ENCODE measurements around the gene CCNJ.

Gene CCNJ

DNA sequence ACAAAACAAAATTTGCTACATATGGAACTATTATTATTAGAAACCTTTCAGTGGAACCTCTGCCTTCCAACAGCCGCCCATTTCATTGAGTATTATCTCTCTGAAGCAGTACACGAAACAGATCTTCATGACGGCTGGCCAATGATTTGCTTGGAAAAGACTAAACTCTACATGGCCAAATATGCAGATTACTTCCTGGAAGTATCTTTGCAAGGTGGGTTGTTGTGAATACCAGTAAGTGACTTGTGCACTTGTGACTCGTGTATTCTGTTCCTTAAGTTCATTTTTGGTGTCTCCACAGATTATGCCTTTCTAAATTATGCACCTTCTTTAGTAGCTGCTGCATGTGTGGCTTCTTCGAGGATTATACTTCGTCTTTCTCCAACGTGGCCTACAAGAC, 13.4 kb downstream of the CCNJ start:
- in situ Hi-C loops (cut with MboI; ENCODE audit: low sequenced_read_pairs) = no loop called here

DNA sequence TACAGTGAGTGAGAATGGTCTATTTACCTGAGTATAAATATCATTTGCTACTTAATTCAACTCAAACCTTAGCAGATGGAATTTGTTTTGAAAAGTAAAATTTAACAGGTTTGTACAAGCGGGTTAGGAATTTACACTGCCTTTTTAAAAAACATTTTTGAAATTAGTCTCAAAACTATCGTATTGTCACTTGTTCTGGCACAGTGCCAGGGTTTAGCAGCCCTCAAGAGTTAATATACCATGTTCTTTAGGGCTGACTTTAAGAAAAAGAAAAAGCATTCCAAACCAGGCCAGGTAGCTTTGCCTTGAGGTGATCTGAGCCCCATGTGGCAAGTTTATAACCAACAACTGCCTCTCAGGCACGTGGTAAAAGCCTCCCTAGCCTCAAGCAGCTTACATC, 17.8 kb downstream of the CCNJ start:
- in situ Hi-C loops (cut with MboI; ENCODE audit: low sequenced_read_pairs) = no loop called here

DNA sequence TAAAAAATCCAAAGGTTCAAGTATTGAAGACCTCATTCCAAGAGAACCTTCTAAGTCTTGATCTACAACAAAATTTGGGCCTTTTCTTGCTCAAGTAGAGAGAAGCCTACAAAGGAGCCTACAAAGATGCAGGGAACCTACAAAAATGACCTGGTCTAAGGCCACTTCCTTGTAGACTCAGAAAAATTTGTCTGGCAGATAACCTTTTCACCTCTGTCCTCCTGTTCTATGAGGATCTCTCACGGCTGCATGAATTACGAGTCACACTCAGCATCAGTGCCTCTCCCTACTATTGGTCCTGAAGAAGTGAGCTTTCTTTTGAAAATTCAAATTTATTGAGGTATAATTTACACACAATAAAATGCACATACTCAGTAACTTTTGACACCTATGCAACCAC, 29.3 kb downstream of the CCNJ start:
- in situ Hi-C loops (cut with MboI; ENCODE audit: low sequenced_read_pairs) = no loop called here

DNA sequence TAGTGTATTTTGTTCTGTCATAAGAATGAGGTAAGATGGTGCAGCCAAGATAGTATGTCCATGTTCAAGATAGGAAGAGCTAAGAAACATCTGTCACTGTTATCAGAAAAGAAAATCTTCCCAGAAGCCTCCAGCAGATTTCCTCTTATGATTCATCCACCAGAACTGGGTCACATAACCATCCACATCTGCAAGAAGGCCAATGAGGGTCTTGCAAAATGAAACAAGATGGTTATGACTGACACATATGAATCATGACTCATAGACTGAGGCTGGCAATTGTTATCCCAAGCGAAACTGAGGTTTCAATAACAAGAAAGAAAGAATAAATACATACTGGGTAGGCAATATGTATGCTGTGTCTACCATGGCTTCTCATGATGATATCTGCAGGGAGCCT, 30.3 kb downstream of the CCNJ start:
- in situ Hi-C loops (cut with MboI; ENCODE audit: low sequenced_read_pairs) = no loop called here

DNA sequence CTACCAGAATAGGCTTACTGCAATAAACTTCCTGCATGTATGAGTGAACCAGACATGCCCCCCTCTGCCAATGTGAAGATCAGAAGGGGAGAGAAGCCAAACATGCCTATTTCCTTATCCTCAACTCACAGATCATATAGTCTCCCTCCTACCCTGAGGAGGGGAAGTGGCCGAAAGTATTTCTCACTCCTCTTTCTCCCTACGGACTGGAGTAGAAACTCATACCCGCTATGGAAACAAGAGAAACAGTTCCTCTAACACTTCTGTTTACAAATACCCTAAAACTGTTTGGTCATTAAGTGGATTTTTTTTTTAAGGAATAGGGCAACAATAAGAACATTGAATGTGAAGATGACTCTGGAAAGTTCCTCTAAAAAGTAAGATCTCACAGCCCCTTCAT, 31.4 kb downstream of the CCNJ start:
- in situ Hi-C loops (cut with MboI; ENCODE audit: low sequenced_read_pairs) = no loop called here

DNA sequence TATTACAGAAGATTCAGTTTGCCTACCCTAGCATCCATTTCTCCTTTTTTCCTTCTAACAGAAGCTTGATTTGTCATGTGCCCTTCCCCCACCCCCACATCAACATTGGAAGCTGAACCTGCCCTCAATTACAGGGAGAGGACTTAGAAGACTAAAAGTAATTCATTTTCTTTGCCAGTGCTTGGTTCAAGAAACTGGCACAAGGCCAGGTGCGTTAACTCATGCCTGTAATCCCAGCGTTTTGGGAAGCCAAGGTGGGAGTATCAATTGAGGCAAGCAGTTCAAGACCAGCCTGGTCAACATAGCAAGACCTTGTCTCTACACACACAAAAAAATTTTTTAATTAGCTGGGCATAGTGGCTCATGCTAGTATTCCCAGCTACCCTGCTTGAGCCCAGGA, 32.6 kb downstream of the CCNJ start:
- in situ Hi-C loops (cut with MboI; ENCODE audit: low sequenced_read_pairs) = no loop called here

DNA sequence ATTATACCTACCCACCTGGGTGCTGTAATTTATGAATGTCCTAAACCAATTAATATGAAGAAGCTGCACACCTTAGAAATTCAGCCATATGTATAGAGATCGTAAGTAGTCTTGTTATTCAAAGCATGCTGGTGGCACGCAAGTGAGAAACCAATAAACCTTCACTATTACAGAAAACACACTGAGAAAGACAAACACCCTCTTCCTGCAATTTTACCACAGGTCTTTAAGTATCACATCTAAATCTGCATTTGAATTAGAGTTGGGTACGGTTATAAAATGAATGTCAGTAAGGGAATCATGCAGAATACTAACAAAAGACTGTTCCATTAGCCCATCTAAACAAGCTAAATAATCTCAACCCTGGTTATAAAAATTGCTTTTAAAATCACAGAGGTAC, 33.8 kb downstream of the CCNJ start:
- in situ Hi-C loops (cut with MboI; ENCODE audit: low sequenced_read_pairs) = no loop called here

DNA sequence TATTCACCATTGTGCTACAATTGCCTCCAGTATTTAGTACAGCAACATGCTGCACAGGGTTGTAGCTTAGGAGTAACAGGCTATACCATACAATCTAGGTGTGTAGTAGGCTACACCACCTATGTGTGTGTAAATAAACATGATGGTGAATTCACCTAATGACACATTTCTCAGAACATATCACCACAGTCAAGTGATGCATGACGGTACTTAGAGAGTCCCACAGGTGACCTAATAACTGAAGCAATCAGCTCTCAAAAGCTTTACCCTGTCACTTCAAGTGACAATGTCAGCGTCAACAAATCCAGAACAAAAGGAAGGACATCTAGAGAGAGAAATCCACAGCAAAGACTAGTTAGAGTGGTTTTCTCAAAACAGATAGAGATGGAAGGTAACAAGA, 38.8 kb downstream of the CCNJ start:
- in situ Hi-C loops (cut with MboI; ENCODE audit: low sequenced_read_pairs) = no loop called here

DNA sequence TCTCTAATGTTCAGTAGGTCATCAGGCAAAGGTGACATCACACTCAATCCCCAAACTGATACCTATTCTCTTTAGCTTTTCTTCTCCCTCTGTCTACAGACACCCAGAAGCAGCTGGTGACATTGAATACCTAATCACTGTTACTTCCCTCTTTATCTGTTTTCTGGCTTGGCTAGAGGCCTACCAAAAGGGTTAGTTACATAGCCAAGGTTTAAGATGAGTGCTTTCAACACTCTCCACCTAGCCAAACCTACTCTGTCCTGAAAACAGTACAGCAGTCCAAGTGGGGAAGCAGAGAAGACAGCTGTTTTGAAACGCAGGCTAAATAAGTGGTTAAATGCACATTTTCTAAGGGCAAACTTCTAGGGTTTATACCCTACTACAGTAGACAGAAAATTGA, 39.4 kb downstream of the CCNJ start:
- in situ Hi-C loops (cut with MboI; ENCODE audit: low sequenced_read_pairs) = no loop called here

DNA sequence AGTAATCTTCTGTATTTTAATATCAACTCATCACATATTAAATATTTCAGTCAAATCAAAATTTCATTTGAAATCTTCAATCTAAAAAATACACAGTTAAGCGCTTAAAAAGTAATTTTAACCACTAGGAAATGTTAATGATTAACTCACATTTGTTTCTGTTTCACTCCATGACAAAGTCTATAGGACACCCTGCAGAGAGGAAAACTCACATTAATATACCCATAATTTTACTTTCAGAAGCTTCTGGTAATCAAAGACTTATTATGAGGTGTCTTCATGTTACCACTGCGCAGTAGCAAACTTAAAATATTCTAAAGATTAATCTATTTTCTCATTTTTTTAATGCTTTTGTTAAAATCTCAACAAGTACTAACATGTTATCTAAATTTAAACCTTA, 45.7 kb downstream of the CCNJ start:
- in situ Hi-C loops (cut with MboI; ENCODE audit: low sequenced_read_pairs) = no loop called here

DNA sequence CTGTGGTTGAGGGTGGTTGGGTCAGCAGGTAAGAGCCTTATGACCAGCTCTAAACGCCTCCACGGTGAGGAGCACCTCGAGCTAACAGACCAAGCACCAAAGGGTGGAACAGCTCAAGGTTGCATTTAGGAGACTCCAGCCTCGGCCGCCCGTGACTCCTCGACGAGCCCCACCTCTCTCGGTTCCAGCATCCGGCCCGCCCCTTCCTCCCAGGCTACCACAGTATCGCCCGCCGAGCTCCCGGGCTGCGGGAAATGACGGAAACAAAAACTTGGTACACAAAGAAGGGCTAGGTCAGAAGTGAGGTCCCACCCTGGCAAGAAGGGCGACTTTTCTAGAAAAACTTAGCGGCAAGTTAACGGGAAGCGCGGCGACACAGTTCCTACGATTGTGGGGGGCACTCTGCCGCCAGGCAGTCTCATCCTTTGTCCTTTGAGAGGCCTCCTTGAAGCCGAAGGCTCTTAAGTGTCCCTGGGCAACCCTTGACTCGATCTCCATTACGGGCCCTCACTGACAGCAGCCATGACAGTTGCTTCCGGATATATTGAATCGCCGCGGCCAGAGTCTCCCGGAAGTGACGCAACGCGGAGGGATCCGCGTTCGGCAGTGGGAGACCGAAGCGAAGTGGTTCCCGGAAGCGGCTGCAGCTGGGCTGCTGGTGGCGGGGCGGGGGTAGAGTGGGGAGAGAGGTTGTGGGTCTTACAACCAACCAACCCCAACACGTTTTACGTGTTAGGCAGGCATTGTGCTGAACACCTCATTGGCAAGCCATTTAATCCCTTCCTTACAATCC, 46.5 kb downstream of the CCNJ start:
- in situ Hi-C loops (cut with MboI; ENCODE audit: low sequenced_read_pairs) = no loop called here

DNA sequence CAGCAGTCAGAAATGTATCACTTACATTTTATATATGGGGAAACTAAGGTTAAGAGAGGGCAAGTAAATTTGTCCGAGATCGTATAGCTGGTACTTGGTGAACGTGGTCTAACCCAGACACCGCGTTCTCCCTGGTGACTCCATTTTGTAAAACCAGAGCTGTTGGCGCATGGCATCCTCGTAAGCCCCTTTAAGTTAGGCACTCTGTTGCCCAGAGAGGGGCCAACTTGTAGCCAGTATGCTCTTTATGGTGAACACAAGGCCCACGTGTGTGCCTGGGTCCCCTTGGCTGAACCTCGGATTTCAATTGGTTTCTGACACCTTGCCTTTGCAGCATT, 47.0 kb downstream of the CCNJ start:
- in situ Hi-C loops (cut with MboI; ENCODE audit: low sequenced_read_pairs) = no loop called here

DNA sequence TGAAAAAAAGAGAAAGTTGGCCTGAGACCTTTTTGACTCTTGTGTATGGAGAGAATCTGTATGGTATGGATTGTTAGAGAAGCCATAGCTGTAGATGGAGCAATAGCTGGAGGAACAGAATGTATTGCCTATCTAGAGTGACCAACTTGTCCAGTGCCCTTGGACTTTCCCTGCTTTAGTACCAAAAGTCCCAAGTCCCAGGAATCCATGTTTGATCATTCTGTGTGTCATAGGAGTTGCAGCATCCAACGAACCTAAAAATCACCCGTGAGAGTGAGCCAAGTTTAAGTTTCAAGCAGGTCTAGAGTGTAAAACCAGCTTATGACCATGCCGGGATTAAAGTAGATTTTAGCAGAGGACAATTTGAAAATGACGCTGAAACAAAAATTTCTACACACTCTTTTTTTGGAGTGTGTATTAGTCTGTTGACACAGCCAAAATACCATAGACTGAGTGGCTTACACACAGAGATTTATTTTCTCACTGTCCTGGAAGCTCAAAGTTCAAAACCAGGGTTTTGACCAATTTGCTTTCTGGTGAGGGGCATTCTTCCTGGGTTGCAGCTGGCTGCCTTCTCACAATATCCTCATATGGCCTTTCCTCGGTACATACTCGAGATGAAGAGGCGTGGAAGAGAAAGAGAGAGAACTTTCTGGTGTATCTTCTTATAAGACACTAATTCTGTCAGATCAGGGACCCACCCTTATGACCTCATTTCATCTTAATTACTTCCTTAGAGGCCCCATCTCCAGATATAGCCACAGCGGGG, 49.8 kb downstream of the CCNJ start:
- in situ Hi-C loops (cut with MboI; ENCODE audit: low sequenced_read_pairs) = no loop called here

DNA sequence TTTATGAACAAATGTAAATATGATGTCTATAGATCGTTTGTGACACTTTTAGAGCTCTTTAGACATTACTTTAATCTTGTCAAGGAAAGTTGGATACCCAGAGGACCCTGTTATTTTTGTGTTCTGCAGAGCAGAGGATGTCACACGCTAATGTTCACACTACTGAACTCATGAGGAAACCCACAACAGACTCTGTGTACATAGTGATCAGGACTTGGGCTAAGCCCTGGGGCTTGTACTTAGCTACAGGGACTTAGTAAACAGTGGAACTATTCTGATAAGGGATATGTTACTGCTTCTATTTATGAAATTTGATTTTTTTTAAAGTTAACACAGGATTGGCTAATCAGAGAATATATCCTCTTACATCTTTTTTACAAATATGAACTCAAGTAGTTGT, 50.6 kb downstream of the CCNJ start:
- in situ Hi-C loops (cut with MboI; ENCODE audit: low sequenced_read_pairs) = no loop called here

DNA sequence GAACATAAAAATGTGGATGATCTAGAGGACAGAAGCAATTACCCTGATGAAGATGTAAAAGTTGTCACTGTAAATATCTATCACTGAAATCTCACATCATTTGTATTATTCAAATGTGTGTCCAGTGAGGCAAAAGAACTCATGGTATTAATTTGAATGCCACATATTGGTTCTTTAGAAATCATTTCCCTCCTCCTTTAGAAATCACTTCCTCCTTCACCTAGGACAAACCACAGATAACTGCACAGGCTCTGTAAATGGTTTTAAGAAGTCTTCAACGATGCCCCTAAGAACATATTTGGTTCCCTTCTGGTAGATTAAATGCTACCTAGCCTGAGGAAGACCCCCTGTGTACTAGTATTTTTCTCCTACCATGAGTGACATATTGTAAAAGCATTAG, 53.6 kb downstream of the CCNJ start:
- in situ Hi-C loops (cut with MboI; ENCODE audit: low sequenced_read_pairs) = no loop called here

DNA sequence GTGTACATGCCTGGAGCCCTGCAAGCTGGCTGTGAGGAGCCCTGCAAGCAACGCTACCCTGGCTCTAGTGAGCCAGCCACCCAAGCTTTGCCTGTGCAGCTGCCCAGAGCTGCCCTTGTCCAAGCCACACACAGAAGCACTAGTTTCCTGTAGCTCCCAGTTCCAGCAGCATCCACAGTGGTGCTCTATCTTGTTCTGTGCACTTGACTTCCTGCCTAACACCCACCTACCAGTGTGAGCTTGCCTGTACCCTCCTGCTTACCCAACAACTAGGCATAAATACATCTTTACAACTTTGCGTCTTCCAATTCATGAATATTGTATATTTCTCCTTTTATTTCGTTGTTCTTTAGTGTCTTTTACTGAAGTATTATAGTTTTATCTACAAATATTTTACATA, 54.5 kb downstream of the CCNJ start:
- in situ Hi-C loops (cut with MboI; ENCODE audit: low sequenced_read_pairs) = no loop called here

DNA sequence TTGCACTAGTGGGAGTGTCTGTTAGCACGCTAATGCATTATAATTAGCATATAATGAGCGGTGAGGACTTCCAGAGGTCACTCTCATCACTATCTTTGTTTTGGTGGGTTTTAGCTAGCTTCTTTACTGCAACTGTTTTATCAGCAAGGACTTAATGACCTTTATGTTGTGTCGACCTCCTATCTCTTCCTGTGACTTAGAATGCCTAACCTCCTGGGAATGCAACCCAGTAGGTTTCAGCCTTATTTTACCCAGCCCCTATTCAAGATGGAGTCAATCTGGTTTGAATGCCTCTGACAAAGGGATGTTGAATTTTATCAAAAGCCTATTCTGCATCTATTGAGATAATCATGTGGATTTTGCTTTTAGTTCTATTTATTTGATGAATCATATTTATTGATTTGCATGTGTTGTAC, 64.2 kb downstream of the CCNJ start:
- in situ Hi-C loops (cut with MboI; ENCODE audit: low sequenced_read_pairs) = no loop called here

All from hTERT RPE-1 (cell line).